Muscle of leg (tissue), 11 donors: ENCODE measurements around the gene STARD13. TPM values are rescaled to one million over a fixed set of nuclear protein-coding genes. Genes with fewer than 3 reads are reported as not detected.
"Not testable (repeated sequence)": the region's sequence is repeated elsewhere in the genome, so short reads cannot be mapped to it uniquely, and the experiment has no call there.

Experiments used
- DNase-seq: peaks from one replicate; pipeline ENCODE4 v3.0.0; 2013
- H3K27ac ChIP-seq: one replicate; pipeline ENCODE4 v1.5.1; 2013; ENCODE audit warnings: mild to moderate bottlenecking, low read length, control low read depth
- H3K27me3 ChIP-seq: one replicate; pipeline ENCODE4 v1.6.1; 2013; ENCODE audit warnings: low read length; ENCODE audit not compliant: control insufficient read depth, insufficient read depth
- H3K36me3 ChIP-seq: one replicate; pipeline ENCODE4 v1.6.1; 2013; ENCODE audit warnings: low read length; ENCODE audit not compliant: control insufficient read depth, insufficient read depth
- H3K4me1 ChIP-seq: one replicate; pipeline ENCODE4 v1.6.1; 2013; ENCODE audit warnings: low read length; ENCODE audit not compliant: control insufficient read depth, insufficient read depth
- H3K4me3 ChIP-seq: one replicate; pipeline ENCODE4 v1.5.1; 2013; ENCODE audit warnings: low read length, control low read depth
- H3K9me3 ChIP-seq: replicated peaks from 2 replicates; pipeline ENCODE4 v1.6.1; 2013; ENCODE audit warnings: low read depth, low read length; ENCODE audit not compliant: control insufficient read depth
- WGBS: methylation state at CpG from one replicate; pipeline ENCODE4 v1.1.5; 2013; ENCODE audit warnings: missing lambda C conversion rate; ENCODE audit not compliant: insufficient coverage; 5-methylcytosine and 5-hydroxymethylcytosine counted together
- polyA plus RNA-seq, 8 donors: library from polyadenylated mRNA; unstranded; fragments of 120-200 nt; gene quantifications; one replicate each; pipeline versions ENCODE4 v1.2.1 to v1.2.3, GENCODE V29; 2013; ENCODE audit warnings: inconsistent platforms in 1 of 8, low replicate concordance in 1 of 8; ENCODE audit not compliant: insufficient read length in 8 of 8, insufficient read depth in 1 of 8
- total RNA-seq: library from RNA; stranded (reverse); fragments of 120-200 nt; gene quantifications from one replicate; pipeline ENCODE4 v1.2.4, GENCODE V29; 2013

STARD13 gene
- total and polyA plus RNA-seq, 9 donors = 15.7 to 28.1 (median 21.8) TPM

GRCh38 chr13:33244210-33244906 is 41.2 kb downstream of the STARD13 start:
- Histone ChIP-seq H3K9me3 (peaks cover 9% of the 10 kb centered on the region), H3K4me3 (no peak overlapping the region), H3K27ac (no peak overlapping the region), H3K36me3 (peaks cover 8% of the 10 kb centered on the region), H3K4me1 (no peaks in the 10 kb centered on the region), H3K27me3 (no peaks in the 10 kb centered on the region)
- 100% methylated on average over 2 of the region's 3 CpGs for WGBS
- no peak for DNase-seq

GRCh38 chr13:33242984-33243617 is 42.5 kb downstream of the STARD13 start:
- Histone ChIP-seq H3K9me3 (peaks cover 9% of the 10 kb centered on the region), H3K36me3 (peaks cover 8% of the 10 kb centered on the region), H3K4me1 (no peaks in the 10 kb centered on the region), H3K4me3 (no peak overlapping the region), H3K27ac (no peak overlapping the region), H3K27me3 (no peaks in the 10 kb centered on the region)
- DNase-seq = no peak
- 85% methylated on average over 2 of the region's 2 CpGs for WGBS

- WGBS = no CpG with 5 or more reads among the region's 6 CpGs
- not testable (repeated sequence) for H3K4me3 ChIP-seq, H3K36me3 ChIP-seq, H3K27me3 ChIP-seq, H3K27ac ChIP-seq, DNase-seq, H3K9me3 ChIP-seq, H3K4me1 ChIP-seq
Observed at GRCh38 chr13:33242372-33242771, 43.2 kb downstream of the STARD13 start.

GRCh38 chr13:33236021-33236420 is 49.5 kb downstream of the STARD13 start:
- Histone ChIP-seq H3K36me3 (peaks cover 14% of the 10 kb centered on the region), H3K4me1 (peaks cover 24% of the 10 kb centered on the region), H3K4me3 (no peak overlapping the region), H3K27me3 (no peaks in the 10 kb centered on the region), H3K27ac (no peak overlapping the region), H3K9me3 (peaks cover 10% of the 10 kb centered on the region)
- DNase-seq = peak; percentile 32
- 52% methylated on average over 4 of the region's 8 CpGs for WGBS

GRCh38 chr13:33235564-33235963 is 50.0 kb downstream of the STARD13 start:
- Histone ChIP-seq H3K27me3 (no peaks in the 10 kb centered on the region), H3K27ac (no peak overlapping the region), H3K9me3 (peaks cover 10% of the 10 kb centered on the region), H3K4me1 (peaks cover 28% of the 10 kb centered on the region), H3K36me3 (peaks cover 14% of the 10 kb centered on the region), H3K4me3 (no peak overlapping the region)
- 12% methylated on average over 2 of the region's 3 CpGs for WGBS
- DNase-seq = peak; percentile 44

GRCh38 chr13:33235078-33235477 is 50.5 kb downstream of the STARD13 start:
- peak overlapping the region; percentile 25 for H3K27ac ChIP-seq
- no peaks in the 10 kb centered on the region for H3K27me3 ChIP-seq
- H3K4me3 ChIP-seq = no peak overlapping the region
- peaks cover 8% of the 10 kb centered on the region for H3K9me3 ChIP-seq
- peaks cover 33% of the 10 kb centered on the region for H3K4me1 ChIP-seq
- peaks cover 14% of the 10 kb centered on the region for H3K36me3 ChIP-seq
- DNase-seq = peak; percentile 77

GRCh38 chr13:33233547-33233946 is 52.0 kb downstream of the STARD13 start:
- Histone ChIP-seq H3K9me3 (peaks cover 4% of the 10 kb centered on the region), H3K27ac (no peak overlapping the region), H3K4me3 (no peak overlapping the region), H3K36me3 (peaks cover 14% of the 10 kb centered on the region), H3K27me3 (no peaks in the 10 kb centered on the region), H3K4me1 (peaks cover 47% of the 10 kb centered on the region)
- no peak for DNase-seq
- WGBS = 100% methylated on average over 4 of the region's 5 CpGs

GRCh38 chr13:33232883-33233282 is 52.7 kb downstream of the STARD13 start:
- no peak overlapping the region for H3K27ac ChIP-seq

GRCh38 chr13:33231339-33231738 is 54.2 kb downstream of the STARD13 start:
- H3K4me1 ChIP-seq = peaks cover 54% of the 10 kb centered on the region
- peak overlapping the region; percentile 90 for H3K27ac ChIP-seq
- DNase-seq = no peak
- H3K36me3 ChIP-seq = peaks cover 14% of the 10 kb centered on the region
- no peaks in the 10 kb centered on the region for H3K27me3 ChIP-seq
- no peak overlapping the region for H3K4me3 ChIP-seq
- 80% methylated on average over 1 of the region's 4 CpGs for WGBS
- peaks cover 4% of the 10 kb centered on the region for H3K9me3 ChIP-seq

More at GRCh38 chr13:33232883-33233282, 52.7 kb downstream of the STARD13 start:
- Histone ChIP-seq H3K9me3 (peaks cover 4% of the 10 kb centered on the region), H3K27me3 (no peaks in the 10 kb centered on the region), H3K4me1 (peaks cover 51% of the 10 kb centered on the region), H3K4me3 (no peak overlapping the region), H3K36me3 (peaks cover 14% of the 10 kb centered on the region)
- 93% methylated on average over 2 of the region's 2 CpGs for WGBS
- no peak for DNase-seq

GRCh38 chr13:33230178-33230881 is 55.2 kb downstream of the STARD13 start:
- 88% methylated on average over 1 of the region's 6 CpGs for WGBS
- no peak for DNase-seq
- Histone ChIP-seq H3K9me3 (peaks cover 4% of the 10 kb centered on the region), H3K4me1 (peaks cover 45% of the 10 kb centered on the region), H3K27me3 (no peaks in the 10 kb centered on the region), H3K4me3 (no peak overlapping the region), H3K36me3 (peaks cover 14% of the 10 kb centered on the region), H3K27ac (peak overlapping the region; percentile 90)
